GM10266 (cell line): ENCODE results near the gene SGCA.

ENCODE experiments used
- DNase-seq: peaks from one replicate; pipeline ENCODE4 v3.0.0; 2012; ENCODE audit errors: extremely low spot score
- CTCF ChIP-seq: IDR thresholded peaks from 2 replicates; pipeline ENCODE4 v1.5.1; 2012; ENCODE audit warnings: mild to moderate bottlenecking, low read depth; ENCODE audit not compliant: control insufficient read depth, insufficient read depth; ENCODE audit errors: missing control alignments

SGCA gene

GRCh38 chr17:50151937-50152547 is 13.8 kb upstream of the SGCA start:
- DNase-seq = peak; percentile 78
- TF ChIP-seq CTCF = no peak

- DNase-seq = no peak
- no peak for TF ChIP-seq CTCF
Measured at GRCh38 chr17:50152736-50153135, 13.1 kb upstream of the SGCA start.

- TF ChIP-seq CTCF = no peak
- no peak for DNase-seq
Measured at GRCh38 chr17:50153650-50154575, 11.9 kb upstream of the SGCA start.

DNA sequence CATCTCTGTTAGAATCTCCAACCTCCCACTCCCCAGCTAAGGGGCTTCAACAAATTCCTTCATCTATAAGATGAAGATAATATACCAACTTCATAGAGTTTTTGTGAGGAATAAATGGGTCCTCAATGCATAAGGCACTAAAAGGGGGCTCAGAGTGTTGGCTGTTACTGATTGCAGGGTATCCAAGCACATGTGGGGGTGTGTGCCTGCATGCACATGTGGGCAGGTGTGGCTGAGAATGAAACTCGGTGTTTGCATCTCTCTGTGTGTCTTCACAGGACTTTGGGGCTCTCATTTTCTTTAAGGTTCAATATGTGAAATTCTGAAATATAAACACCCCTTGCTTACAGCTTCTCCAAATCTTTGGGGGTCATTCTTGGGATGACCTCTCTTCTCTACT is 11.2 kb upstream of the SGCA start:
- TF ChIP-seq CTCF = no peak
- DNase-seq = no peak

- no peak for TF ChIP-seq CTCF
- no peak for DNase-seq
Measured at GRCh38 chr17:50155115-50155819, 10.5 kb upstream of the SGCA start.

GRCh38 chr17:50157891-50158290 is 7.9 kb upstream of the SGCA start:
- TF ChIP-seq CTCF = no peak
- DNase-seq = no peak
